Heart right ventricle (tissue), 16 donors: ENCODE data around the gene SKI. TPM values are rescaled to one million over a fixed set of nuclear protein-coding genes. Genes with fewer than 3 reads are reported as not detected.

Experiments
- ATAC-seq, 8 donors: fragments of 200-7000 bp; cut with Tn5 transposase; one replicate each; pipeline ENCODE4 v1.9.1; 2020; ENCODE audit warnings: mild to moderate bottlenecking in 8 of 8, moderate library complexity in 8 of 8, moderate number of reproducible peaks in 1 of 8
- DNase-seq, 2 donors: peaks; one replicate each; pipeline ENCODE4 v3.0.0-alpha.2; 2020
- H3K27ac ChIP-seq, 10 donors: fragments of 200-600 bp; sonication (generic) in 2 of 10; one replicate each; pipeline versions ENCODE4 v1.5.0 to v1.8.0; 2020 to 2022; ENCODE audit warnings: mild to moderate bottlenecking in 3 of 10
- H3K27me3 ChIP-seq, 7 donors: fragments of 200-600 bp; one replicate each; pipeline ENCODE4 v1.8.0; 2021 to 2022; ENCODE audit warnings: mild to moderate bottlenecking in 2 of 7
- H3K36me3 ChIP-seq, 9 donors: fragments of 200-600 bp; sonication (generic) in 1 of 9; one replicate each; pipeline versions ENCODE4 v1.5.0 to v1.8.0; 2020 to 2022; ENCODE audit warnings: mild to moderate bottlenecking in 2 of 9
- H3K4me1 ChIP-seq, 9 donors: fragments of 200-600 bp; sonication (generic) in 1 of 9; one replicate each; pipeline versions ENCODE4 v1.5.0 to v1.8.0; 2020 to 2022; ENCODE audit warnings: mild to moderate bottlenecking in 4 of 9
- H3K4me3 ChIP-seq, 10 donors: fragments of 200-600 bp; sonication (generic) in 2 of 10; one replicate each; pipeline versions ENCODE4 v1.5.0 to v1.8.0; 2020 to 2022; ENCODE audit warnings: mild to moderate bottlenecking in 7 of 10, moderate library complexity in 2 of 10
- H3K9me3 ChIP-seq, 11 donors: fragments of 200-600 bp in 10 of 11; sonication (generic) in 2 of 11; one replicate each; pipeline versions ENCODE4 v1.5.0 to v1.8.0; 2013 to 2022; ENCODE audit warnings: mild to moderate bottlenecking in 2 of 11, control low read depth in 1 of 11, moderate library complexity in 1 of 11
- CTCF ChIP-seq, 9 donors: fragments of 200-600 bp; sonication (generic) in 2 of 9; IDR thresholded peaks; one replicate each; pipeline versions ENCODE4 v1.5.0 to v1.8.0; 2021 to 2022; ENCODE audit warnings: antibody characterized with exemption in 9 of 9, mild to moderate bottlenecking in 5 of 9, moderate library complexity in 1 of 9
- WGBS, 2 donors: extraction: QIAGEN DNeasy Blood & Tissue Kit; methylation state at CpG; one replicate each; pipeline ENCODE4 v1.1.7; 2013; ENCODE audit warnings: inconsistent platforms in 1 of 2; 5-methylcytosine and 5-hydroxymethylcytosine counted together
- intact Hi-C, 10 donors: fragments of 100-400 bp; cut with DNase I; formaldehyde crosslinking; loops; one replicate each; pipeline versions ENCODE4 v1.11.1 to v1.14.2; 2022
- polyA plus RNA-seq, 2 donors: library from polyadenylated mRNA; stranded (reverse); fragments of 200-250 nt; gene quantifications; one replicate each; pipeline ENCODE4 v1.2.3, GENCODE V29; 2013
- total RNA-seq, 10 donors: library from RNA; stranded (reverse); fragmentation: NEBNext Ultra II Directional in 3 of 10; extraction: Animal tissue kit (Norgen Biotek cat#: 25700) in 3 of 10; gene quantifications; one replicate each; pipeline versions ENCODE4 v1.2.1 to v1.2.4, GENCODE V29; 2021 to 2023
- donor health status: Arrhythmogenic right ventricular cardiomyopathy.
- donor health status: ischemic (EF 13 %, LVEDD 7.1; RV severe dilation, severe dysfunction).
- donor health status: healthy with polysubstance abuse.
- donor health status: DM: no; HTN: yes; CAD: no.
- donor health status: DM: no; HTN: no; CAD: no.
- donor health status: ischemic (EF 25% LVEDD 6.9; RV normal size, moderate dysfunction).
- donor health status: ischemic (EF 25% LVEDD 5.7; RV mildly dilated, moderate dysfunction).
- donor health status: healthy.
- donor health status: DM: yes; HTN: yes; CAD: no.
- donor health status: Ischemic cardiomyopathy.
- donor health status: ischemic (EF 35%, LVEDD 5.7; RV mildly dilated, moderate dysfunction).
- donor health status: nonischemic (EF 11% LVEDD 7.7; RV severe dilation, severe dysfunction).
- donor health status: DM: yes; HTN: yes; CAD: no.
- donor health status: PGD.
- donor health status: ischemic (EF 29% LVEDD 5.4; RV normal size, mild dysfunction).
- donor health status: nonischemic (EF 23%, LVEDD 6.1; RV moderate dilation, normal function).

The SKI gene
- total and polyA plus RNA-seq, 12 donors: 13.8 to 50.9 (median 35.6) TPM

DNA sequence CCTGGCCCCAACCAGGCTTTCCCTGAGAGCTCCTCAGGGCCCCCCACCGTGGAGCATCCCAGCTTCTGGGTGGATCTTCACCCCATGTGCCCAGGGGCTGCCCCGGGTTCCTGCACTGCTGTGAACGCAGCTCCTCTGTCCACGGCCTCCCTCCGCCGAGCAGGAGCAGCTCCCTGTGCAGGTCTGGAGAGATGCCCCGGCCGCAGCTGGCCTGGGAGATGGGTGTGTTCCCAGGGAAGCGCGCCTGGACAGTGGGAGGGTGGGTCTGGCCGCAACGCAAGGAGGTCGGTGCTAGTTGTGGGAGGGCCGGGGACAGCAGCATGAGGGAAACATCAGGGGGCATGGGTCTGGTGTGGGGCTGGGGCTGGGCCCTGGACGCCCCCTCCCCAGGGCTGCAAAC, 91.9 kb downstream of the SKI start:
- no peaks in the 10 kb centered on the region for H3K9me3 ChIP-seq
- ATAC-seq (peak in 1 of 8 donors; percentile 9), DNase-seq (no peak)
- H3K36me3 ChIP-seq: no peaks in the 10 kb centered on the region
- no peak overlapping the region for H3K4me3 ChIP-seq
- peaks cover 0 to 34% (median 0%) of the 10 kb centered on the region in 7 donors for H3K27me3 ChIP-seq
- 74 to 75% methylated on average over 15 of the region's 15 CpGs for WGBS, 2 donors
- intact Hi-C loops: loop anchor here in 2 of 10 donors (5.0 to 10.0 kb wide), 2 partner anchors 55 to 62 kb away; no protein-coding TSS in a partner anchor
- TF ChIP-seq CTCF (IDR thresholded peaks at IDR 0.05): no peak
- peak overlapping the region in 1 of 10 donors; percentile 65 for H3K27ac ChIP-seq
- peaks cover 23 to 83% (median 45%) of the 10 kb centered on the region in 9 donors for H3K4me1 ChIP-seq

GRCh38 chr1:2320760-2321667, 92.9 kb downstream of the SKI start:
- ATAC-seq (no peak), DNase-seq (no peak)
- Histone ChIP-seq H3K4me3 (no peak overlapping the region), H3K27ac (peak overlapping the region in 8 of 10 donors; percentile 35 to 82 (median 69)), H3K9me3 (peaks cover 0 to 3% (median 0%) of the 10 kb centered on the region in 11 donors), H3K36me3 (no peaks in the 10 kb centered on the region), H3K27me3 (peaks cover 0 to 25% (median 0%) of the 10 kb centered on the region in 7 donors), H3K4me1 (peaks cover 16 to 72% (median 37%) of the 10 kb centered on the region in 9 donors)
- TF ChIP-seq CTCF (IDR thresholded peaks at IDR 0.05): no peak
- 87 to 90% methylated on average over 41 of the region's 41 CpGs for WGBS, 2 donors
- intact Hi-C loops: loop anchor here in 2 of 10 donors (5.0 to 10.0 kb wide), 2 partner anchors 54 to 61 kb away; no protein-coding TSS in a partner anchor

DNA sequence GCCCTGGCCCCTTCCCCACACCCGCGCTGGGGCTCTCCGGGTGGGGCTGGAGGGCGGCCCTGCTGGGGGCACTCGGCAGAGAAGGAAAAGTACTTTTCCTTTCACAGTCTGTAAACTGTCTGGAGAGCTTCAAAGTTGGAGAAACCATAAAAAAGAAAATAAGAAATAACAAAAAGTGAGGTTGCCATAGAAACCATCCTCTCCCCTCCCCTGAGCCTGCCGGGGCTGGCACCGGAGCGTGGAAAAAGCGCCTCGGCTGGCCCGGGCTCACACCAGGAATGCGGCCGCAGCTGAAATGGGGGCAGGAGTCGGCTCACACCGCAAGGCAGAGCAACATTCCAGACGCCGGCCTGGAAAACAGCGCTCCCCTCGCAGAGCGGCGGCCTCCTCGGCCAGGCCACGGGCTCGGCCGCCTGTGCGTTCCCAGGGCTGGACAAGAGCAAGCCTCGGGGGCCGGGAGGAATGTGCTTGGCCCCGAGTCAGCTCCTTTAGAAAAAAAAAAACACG, 94.0 kb downstream of the SKI start:
- peak; percentile 57 to 83 (median 78) for ATAC-seq
- Histone ChIP-seq H3K9me3 (peaks cover 0 to 3% (median 0%) of the 10 kb centered on the region in 11 donors), H3K27ac (peak overlapping the region; percentile 40 to 82 (median 66)), H3K4me1 (peaks cover 16 to 61% (median 37%) of the 10 kb centered on the region in 9 donors), H3K27me3 (peaks cover 0 to 25% (median 0%) of the 10 kb centered on the region in 7 donors), H3K36me3 (no peaks in the 10 kb centered on the region), H3K4me3 (peak overlapping the region in 7 of 10 donors; percentile 4 to 42 (median 23))
- WGBS, 2 donors: 5 to 11% methylated on average over 30 of the region's 30 CpGs
- TF ChIP-seq CTCF (IDR thresholded peaks at IDR 0.05): peak in 3 of 9 donors; percentile 8 to 29 (median 29)
- peak; percentile 79 to 81 for DNase-seq
- intact Hi-C loops: loop anchor here in 2 of 10 donors (5.0 to 10.0 kb wide), 2 partner anchors 53 to 60 kb away; no protein-coding TSS in a partner anchor

DNA sequence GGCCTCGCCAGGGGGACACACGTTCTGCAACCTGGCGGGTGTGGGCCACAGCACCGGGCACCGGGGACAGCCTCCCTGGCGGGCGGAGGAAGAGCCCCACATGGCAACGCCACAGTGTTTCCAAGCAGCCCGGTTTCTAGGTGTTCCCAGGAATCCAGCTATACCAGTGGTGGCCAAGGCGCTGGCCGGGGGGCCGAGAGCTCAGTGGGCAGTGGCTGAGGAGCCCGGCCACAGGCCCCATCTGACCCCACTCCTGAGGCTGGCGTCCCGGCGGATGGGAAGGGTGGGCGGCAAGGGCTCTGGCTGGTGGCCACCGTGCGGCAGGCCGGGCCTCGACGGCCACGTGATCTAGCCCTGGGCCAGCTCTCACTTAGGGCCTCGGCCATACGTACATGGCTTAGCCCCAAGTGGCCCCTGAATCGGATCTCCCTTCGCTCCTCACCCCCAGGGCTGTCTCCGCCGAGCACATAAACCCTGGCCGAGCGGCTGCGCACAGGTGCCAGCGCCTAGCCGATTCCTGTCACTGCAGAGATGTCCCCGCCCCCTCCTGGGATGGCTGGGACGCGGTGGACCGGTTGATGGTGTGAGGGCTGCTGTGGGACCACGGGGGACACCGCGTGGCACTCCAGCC, 94.6 kb downstream of the SKI start:
- Histone ChIP-seq H3K4me3 (peak overlapping the region in 7 of 10 donors; percentile 4 to 42 (median 23)), H3K4me1 (peaks cover 16 to 56% (median 37%) of the 10 kb centered on the region in 9 donors), H3K36me3 (no peaks in the 10 kb centered on the region), H3K27me3 (peaks cover 0 to 25% (median 0%) of the 10 kb centered on the region in 7 donors), H3K9me3 (peaks cover 0 to 3% (median 0%) of the 10 kb centered on the region in 11 donors), H3K27ac (peak overlapping the region; percentile 40 to 82 (median 66))
- intact Hi-C loops: loop anchor here in 2 of 10 donors (5.0 to 10.0 kb wide), 2 partner anchors 52 to 60 kb away; no protein-coding TSS in a partner anchor
- TF ChIP-seq CTCF (IDR thresholded peaks at IDR 0.05): peak in 1 of 9 donors; percentile 5
- 70 to 79% methylated on average over 41 of the region's 41 CpGs for WGBS, 2 donors
- ATAC-seq (peak; percentile 4 to 39 (median 23)), DNase-seq (no peak)
